Neural progenitor cell (in vitro differentiated cells): ENCODE results near the gene AIDA.

Experiments
- EZH2 ChIP-seq: fragments of 200-600 bp; sonication (generic); IDR thresholded peaks from 2 replicates; pipeline ENCODE4 v1.6.1; 2017; ENCODE audit warnings: antibody characterized with exemption, mild to moderate bottlenecking, moderate library complexity
- TF ChIP-seq, protein P1 (sequence below): fragments of 200-600 bp; sonication (generic); IDR thresholded peaks from 2 replicates; pipeline ENCODE4 v1.5.1; 2017; ENCODE audit warnings: antibody characterized with exemption, mild to moderate bottlenecking

DNA sequence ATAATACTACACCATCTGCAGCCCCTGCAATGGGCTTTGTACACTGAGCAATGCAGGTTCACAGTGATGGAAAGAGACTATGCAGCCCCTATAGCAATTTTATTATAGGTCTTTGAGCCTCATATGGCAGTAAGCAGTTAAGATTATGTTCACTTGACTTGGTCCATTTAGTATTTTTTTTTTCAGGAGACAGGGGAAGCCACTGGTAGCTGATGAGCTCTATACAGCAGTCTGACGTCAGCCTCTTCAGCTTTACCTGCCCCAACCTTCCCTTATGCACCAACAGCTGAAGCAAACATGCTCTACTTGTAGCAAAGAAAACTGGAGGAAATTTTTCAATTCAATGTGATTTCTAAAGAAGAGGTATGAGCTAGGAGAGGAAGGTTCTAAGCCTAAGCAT is 32.2 kb downstream of the AIDA start:
- TF ChIP-seq, protein P1, sequence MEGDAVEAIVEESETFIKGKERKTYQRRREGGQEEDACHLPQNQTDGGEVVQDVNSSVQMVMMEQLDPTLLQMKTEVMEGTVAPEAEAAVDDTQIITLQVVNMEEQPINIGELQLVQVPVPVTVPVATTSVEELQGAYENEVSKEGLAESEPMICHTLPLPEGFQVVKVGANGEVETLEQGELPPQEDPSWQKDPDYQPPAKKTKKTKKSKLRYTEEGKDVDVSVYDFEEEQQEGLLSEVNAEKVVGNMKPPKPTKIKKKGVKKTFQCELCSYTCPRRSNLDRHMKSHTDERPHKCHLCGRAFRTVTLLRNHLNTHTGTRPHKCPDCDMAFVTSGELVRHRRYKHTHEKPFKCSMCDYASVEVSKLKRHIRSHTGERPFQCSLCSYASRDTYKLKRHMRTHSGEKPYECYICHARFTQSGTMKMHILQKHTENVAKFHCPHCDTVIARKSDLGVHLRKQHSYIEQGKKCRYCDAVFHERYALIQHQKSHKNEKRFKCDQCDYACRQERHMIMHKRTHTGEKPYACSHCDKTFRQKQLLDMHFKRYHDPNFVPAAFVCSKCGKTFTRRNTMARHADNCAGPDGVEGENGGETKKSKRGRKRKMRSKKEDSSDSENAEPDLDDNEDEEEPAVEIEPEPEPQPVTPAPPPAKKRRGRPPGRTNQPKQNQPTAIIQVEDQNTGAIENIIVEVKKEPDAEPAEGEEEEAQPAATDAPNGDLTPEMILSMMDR: no peak
- no peak for TF ChIP-seq EZH2
